ENCODE measurements around the gene AVP. TPM values are rescaled to one million over a fixed set of nuclear protein-coding genes. Genes with fewer than 3 reads are reported as not detected.
A peak's percentile ranks its signal among the peaks of the same experiment; 100 is the strongest.

The AVP gene
- total and polyA plus RNA-seq, 4 donors, result 2.5 TPM; not detected in 3

GRCh38 chr20:3037654-3038053, 46.9 kb downstream of the AVP start:
- no peaks in the 10 kb centered on the region for H3K9me3 ChIP-seq (ENCODE audit: control insufficient read depth in 4 of 4, low read length in 3 of 4)
- 43% methylated on average over 3 of the region's 3 CpGs for WGBS
- peaks cover 5 to 32% (median 17%) of the 10 kb centered on the region in 4 donors for H3K4me1 ChIP-seq (ENCODE audit: control insufficient read depth in 4 of 4, insufficient read depth in 4 of 4, low read length in 3 of 4)
- H3K36me3 ChIP-seq (ENCODE audit: control insufficient read depth in 4 of 4, insufficient read depth in 3 of 4, low read depth in 1 of 4, low read length in 3 of 4), result peaks cover 0 to 25% (median 18%) of the 10 kb centered on the region in 4 donors
- H3K4me3 ChIP-seq (ENCODE audit: low read depth in 1 of 3, low read length in 3 of 3), result no peak overlapping the region
- no peak overlapping the region for H3K9ac ChIP-seq (ENCODE audit: low read depth in 1 of 2, low read length in 2 of 2)
- H3K27me3 ChIP-seq (ENCODE audit: control insufficient read depth in 4 of 4, insufficient read depth in 4 of 4, low read length in 3 of 4), result no peaks in the 10 kb centered on the region
- peak overlapping the region in 1 of 2 donors; percentile 28 for H3K27ac ChIP-seq (ENCODE audit: low read depth in 1 of 2, low read length in 2 of 2)
- no peak for TF ChIP-seq TAF1 (conservative IDR thresholded peaks at IDR 0.05)
- TF ChIP-seq NR2F2 (IDR thresholded peaks at IDR 0.05), result peak; percentile 58
- TF ChIP-seq, protein P1, sequence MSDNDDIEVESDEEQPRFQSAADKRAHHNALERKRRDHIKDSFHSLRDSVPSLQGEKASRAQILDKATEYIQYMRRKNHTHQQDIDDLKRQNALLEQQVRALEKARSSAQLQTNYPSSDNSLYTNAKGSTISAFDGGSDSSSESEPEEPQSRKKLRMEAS (IDR thresholded peaks at IDR 0.05), result peak; percentile 21
- TF ChIP-seq FOXA1 (IDR thresholded peaks at IDR 0.05), result no peak
- TF ChIP-seq YY1 (IDR thresholded peaks at IDR 0.05), result no peak
- TF ChIP-seq, protein P2, sequence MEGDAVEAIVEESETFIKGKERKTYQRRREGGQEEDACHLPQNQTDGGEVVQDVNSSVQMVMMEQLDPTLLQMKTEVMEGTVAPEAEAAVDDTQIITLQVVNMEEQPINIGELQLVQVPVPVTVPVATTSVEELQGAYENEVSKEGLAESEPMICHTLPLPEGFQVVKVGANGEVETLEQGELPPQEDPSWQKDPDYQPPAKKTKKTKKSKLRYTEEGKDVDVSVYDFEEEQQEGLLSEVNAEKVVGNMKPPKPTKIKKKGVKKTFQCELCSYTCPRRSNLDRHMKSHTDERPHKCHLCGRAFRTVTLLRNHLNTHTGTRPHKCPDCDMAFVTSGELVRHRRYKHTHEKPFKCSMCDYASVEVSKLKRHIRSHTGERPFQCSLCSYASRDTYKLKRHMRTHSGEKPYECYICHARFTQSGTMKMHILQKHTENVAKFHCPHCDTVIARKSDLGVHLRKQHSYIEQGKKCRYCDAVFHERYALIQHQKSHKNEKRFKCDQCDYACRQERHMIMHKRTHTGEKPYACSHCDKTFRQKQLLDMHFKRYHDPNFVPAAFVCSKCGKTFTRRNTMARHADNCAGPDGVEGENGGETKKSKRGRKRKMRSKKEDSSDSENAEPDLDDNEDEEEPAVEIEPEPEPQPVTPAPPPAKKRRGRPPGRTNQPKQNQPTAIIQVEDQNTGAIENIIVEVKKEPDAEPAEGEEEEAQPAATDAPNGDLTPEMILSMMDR (IDR thresholded peaks at IDR 0.05; ENCODE audit: low read depth, low read length, missing input control), result no peak
- TF ChIP-seq RXRA (IDR thresholded peaks at IDR 0.05), result peak; percentile 60 to 88
- TF ChIP-seq, protein P3, sequence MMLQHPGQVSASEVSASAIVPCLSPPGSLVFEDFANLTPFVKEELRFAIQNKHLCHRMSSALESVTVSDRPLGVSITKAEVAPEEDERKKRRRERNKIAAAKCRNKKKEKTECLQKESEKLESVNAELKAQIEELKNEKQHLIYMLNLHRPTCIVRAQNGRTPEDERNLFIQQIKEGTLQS (IDR thresholded peaks at IDR 0.05), result no peak
- TF ChIP-seq HNF4A (conservative IDR thresholded peaks at IDR 0.05), result peak; percentile 34 to 54
- no peak for TF ChIP-seq RAD21 (IDR thresholded peaks at IDR 0.05)
- no peak for TF ChIP-seq JUND (IDR thresholded peaks at IDR 0.05)
- peak; percentile 74 for TF ChIP-seq SP1 (IDR thresholded peaks at IDR 0.05)
- TF ChIP-seq FOXA2 (IDR thresholded peaks at IDR 0.05), result no peak
- TF ChIP-seq HNF4G (IDR thresholded peaks at IDR 0.05), result no peak
- no peak for TF ChIP-seq REST (IDR thresholded peaks at IDR 0.05)
- TF ChIP-seq EGR1 (IDR thresholded peaks at IDR 0.05; ENCODE audit: low read depth in 2 of 2), result no peak
- TF ChIP-seq, protein P4, sequence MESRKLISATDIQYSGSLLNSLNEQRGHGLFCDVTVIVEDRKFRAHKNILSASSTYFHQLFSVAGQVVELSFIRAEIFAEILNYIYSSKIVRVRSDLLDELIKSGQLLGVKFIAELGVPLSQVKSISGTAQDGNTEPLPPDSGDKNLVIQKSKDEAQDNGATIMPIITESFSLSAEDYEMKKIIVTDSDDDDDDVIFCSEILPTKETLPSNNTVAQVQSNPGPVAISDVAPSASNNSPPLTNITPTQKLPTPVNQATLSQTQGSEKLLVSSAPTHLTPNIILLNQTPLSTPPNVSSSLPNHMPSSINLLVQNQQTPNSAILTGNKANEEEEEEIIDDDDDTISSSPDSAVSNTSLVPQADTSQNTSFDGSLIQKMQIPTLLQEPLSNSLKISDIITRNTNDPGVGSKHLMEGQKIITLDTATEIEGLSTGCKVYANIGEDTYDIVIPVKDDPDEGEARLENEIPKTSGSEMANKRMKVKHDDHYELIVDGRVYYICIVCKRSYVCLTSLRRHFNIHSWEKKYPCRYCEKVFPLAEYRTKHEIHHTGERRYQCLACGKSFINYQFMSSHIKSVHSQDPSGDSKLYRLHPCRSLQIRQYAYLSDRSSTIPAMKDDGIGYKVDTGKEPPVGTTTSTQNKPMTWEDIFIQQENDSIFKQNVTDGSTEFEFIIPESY (IDR thresholded peaks at IDR 0.05), result no peak
- TF ChIP-seq GABPA (IDR thresholded peaks at IDR 0.05 in 1 of 2, conservative IDR thresholded peaks at IDR 0.05 in 1 of 2), result no peak
- peak; percentile 54 for DNase-seq (ENCODE audit: low spot score)
